HFFc6 (cell line): ENCODE measurements around the gene SLC7A1. TPM values are rescaled to one million over a fixed set of nuclear protein-coding genes. Genes with fewer than 3 reads are reported as not detected.

Source experiments
- DNase-seq: peaks from one replicate; pipeline ENCODE4 v3.0.0-alpha.2; 2018
- H3K27ac Mint-ChIP-seq: 2 replicates; pipeline ENCODE4 v1.8.0; 2020; ENCODE audit warnings: mild to moderate bottlenecking, mixed read lengths
- H3K27me3 Mint-ChIP-seq: 2 replicates; pipeline ENCODE4 v1.8.0; 2021; ENCODE audit warnings: mild to moderate bottlenecking, moderate library complexity, mixed read lengths; ENCODE audit not compliant: insufficient read depth
- H3K36me3 Mint-ChIP-seq: 2 replicates; pipeline ENCODE4 v1.8.0; 2021; ENCODE audit warnings: low read depth, mixed read lengths
- H3K4me1 Mint-ChIP-seq: 2 replicates; pipeline ENCODE4 v1.8.0; 2020; ENCODE audit warnings: low read depth, mixed read lengths
- H3K4me3 Mint-ChIP-seq: 2 replicates; pipeline ENCODE4 v1.8.0; 2020; ENCODE audit warnings: mild to moderate bottlenecking, moderate library complexity, mixed read lengths
- H3K9me3 Mint-ChIP-seq: 2 replicates; pipeline ENCODE4 v1.8.0; 2020; ENCODE audit warnings: mild to moderate bottlenecking, mixed read lengths
- CTCF ChIP-seq: fragments of 200-600 bp; sonication (generic); IDR thresholded peaks from 2 replicates; pipeline ENCODE4 v1.5.0; 2021; ENCODE audit warnings: antibody characterized with exemption, mild to moderate bottlenecking
- total RNA-seq, 6 experiments: library from RNA; stranded (reverse); fragmentation: NEBNext Ultra II Directional; extraction: Animal tissue kit (Norgen Biotek cat#: 25700); gene quantifications; 2 replicates in 1 of 6; 3 replicates in 5 of 6; pipeline ENCODE4 v1.2.3, GENCODE V29; 2021

The SLC7A1 gene
- total RNA-seq, 6 experiments from 2014 or later = 134 to 174 (median 144) TPM

GRCh38 chr13:29542381-29542780, 53.1 kb downstream of the SLC7A1 start:
- no peak overlapping the region for H3K4me3 Mint-ChIP-seq
- no peaks in the 10 kb centered on the region for H3K9me3 Mint-ChIP-seq
- H3K27ac Mint-ChIP-seq = peak overlapping the region; percentile 75
- peaks cover 2% of the 10 kb centered on the region; the same call in 1 of the 2 replicates for H3K27me3 Mint-ChIP-seq
- H3K36me3 Mint-ChIP-seq = peaks cover 29% of the 10 kb centered on the region
- TF ChIP-seq CTCF = no peak
- no peak for DNase-seq
- peaks cover 80% of the 10 kb centered on the region for H3K4me1 Mint-ChIP-seq

- Mint-ChIP-seq H3K36me3 (peaks cover 25% of the 10 kb centered on the region), H3K27ac (no peak overlapping the region), H3K27me3 (peaks cover 2% of the 10 kb centered on the region; the same call in 1 of the 2 replicates)
Measured at GRCh38 chr13:29541400-29541799, 54.1 kb downstream of the SLC7A1 start.

GRCh38 chr13:29540799-29541198, 54.7 kb downstream of the SLC7A1 start:
- Mint-ChIP-seq H3K4me1 (peaks cover 66% of the 10 kb centered on the region), H3K4me3 (no peak overlapping the region), H3K27ac (peak overlapping the region; percentile 16; the same call in 1 of the 2 replicates), H3K9me3 (no peaks in the 10 kb centered on the region), H3K36me3 (peaks cover 29% of the 10 kb centered on the region), H3K27me3 (peaks cover 2% of the 10 kb centered on the region; the same call in 1 of the 2 replicates)
- no peak for DNase-seq
- no peak for TF ChIP-seq CTCF

More at GRCh38 chr13:29541400-29541799, 54.1 kb downstream of the SLC7A1 start:
- Mint-ChIP-seq H3K4me1 (peaks cover 70% of the 10 kb centered on the region), H3K9me3 (no peaks in the 10 kb centered on the region), H3K4me3 (no peak overlapping the region)
- no peak for TF ChIP-seq CTCF
- no peak for DNase-seq

- H3K27ac Mint-ChIP-seq = peak overlapping the region; percentile 45; the same call in 1 of the 2 replicates
- no peak for TF ChIP-seq CTCF
- peaks cover 61% of the 10 kb centered on the region for H3K4me1 Mint-ChIP-seq
- no peaks in the 10 kb centered on the region for H3K9me3 Mint-ChIP-seq
- no peak for DNase-seq
- H3K4me3 Mint-ChIP-seq = no peak overlapping the region
- H3K36me3 Mint-ChIP-seq = peaks cover 27% of the 10 kb centered on the region
- peaks cover 2% of the 10 kb centered on the region; the same call in 1 of the 2 replicates for H3K27me3 Mint-ChIP-seq
Measured at GRCh38 chr13:29540334-29540733, 55.2 kb downstream of the SLC7A1 start.

GRCh38 chr13:29539856-29540255, 55.6 kb downstream of the SLC7A1 start:
- DNase-seq = no peak
- no peak for TF ChIP-seq CTCF
- Mint-ChIP-seq H3K4me1 (peaks cover 57% of the 10 kb centered on the region), H3K27ac (peak overlapping the region; percentile 45), H3K4me3 (no peak overlapping the region), H3K27me3 (peaks cover 2% of the 10 kb centered on the region; the same call in 1 of the 2 replicates), H3K36me3 (peaks cover 24% of the 10 kb centered on the region), H3K9me3 (no peaks in the 10 kb centered on the region)
